ENCODE measurements around the gene ACOT9.
"Not testable (repeated sequence)": the region's sequence is repeated elsewhere in the genome, so short reads cannot be mapped to it uniquely, and the experiment has no call there.

The ACOT9 gene

DNA sequence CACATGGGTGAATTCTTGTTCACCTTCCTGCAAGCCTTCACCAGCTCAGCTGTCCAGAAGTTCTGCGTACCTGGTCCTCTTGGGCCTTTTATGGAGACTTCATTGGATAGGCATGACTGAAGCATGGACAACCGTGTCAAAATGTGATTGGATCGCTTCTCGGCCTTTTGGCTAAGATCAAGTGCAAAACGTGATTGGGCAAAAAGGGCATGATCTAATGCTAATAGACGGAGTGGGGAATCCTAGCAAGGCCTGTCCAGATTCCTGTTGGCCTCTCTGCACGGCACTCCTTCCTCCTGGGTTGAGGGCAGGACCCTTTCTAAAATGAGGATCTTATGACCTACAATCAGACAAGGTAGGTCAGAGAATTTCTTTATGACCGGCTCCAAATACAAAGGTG, 50.9 kb downstream of the ACOT9 start:
- no peak for DNase-seq

DNA sequence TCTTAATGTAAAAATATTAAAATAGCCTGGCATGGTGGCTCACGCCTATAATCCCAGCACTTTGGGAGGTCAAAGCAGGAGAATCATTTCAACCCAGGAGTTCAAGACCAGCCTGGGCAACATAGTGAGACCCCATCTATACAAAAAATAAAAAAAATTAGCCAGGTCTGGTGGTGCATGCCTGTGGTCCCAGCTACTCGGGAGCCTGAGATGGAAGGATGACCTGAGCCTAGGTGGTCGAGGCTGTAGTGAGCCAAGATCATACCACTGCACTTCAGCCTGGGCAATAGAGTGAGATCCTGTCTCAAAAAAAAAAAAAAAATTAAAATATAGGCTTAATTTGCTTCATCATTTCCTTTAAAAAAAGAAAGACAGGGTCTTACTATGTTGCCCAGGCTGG, 66.6 kb downstream of the ACOT9 start:
- DNase-seq, result not testable (repeated sequence)

DNA sequence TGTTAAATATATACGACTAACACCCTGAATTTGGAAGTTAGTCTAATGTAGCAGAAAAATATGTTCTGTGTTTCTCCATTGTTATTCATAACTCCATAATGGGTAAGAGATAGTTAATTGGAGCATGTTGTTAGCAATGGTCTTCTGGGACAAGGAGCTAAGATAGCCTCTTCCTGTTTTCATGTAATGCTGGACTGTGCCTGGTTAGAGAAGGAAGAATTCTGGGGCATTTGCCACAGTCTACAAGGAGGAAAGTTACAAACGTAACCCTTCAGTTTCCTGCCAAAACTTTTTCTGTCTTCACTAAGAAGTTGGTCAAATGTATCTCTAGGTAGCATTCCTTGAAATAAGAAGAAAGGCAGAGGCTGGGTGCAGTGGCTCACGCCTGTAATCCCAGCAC, 70.0 kb downstream of the ACOT9 start:
- no peak for DNase-seq

DNA sequence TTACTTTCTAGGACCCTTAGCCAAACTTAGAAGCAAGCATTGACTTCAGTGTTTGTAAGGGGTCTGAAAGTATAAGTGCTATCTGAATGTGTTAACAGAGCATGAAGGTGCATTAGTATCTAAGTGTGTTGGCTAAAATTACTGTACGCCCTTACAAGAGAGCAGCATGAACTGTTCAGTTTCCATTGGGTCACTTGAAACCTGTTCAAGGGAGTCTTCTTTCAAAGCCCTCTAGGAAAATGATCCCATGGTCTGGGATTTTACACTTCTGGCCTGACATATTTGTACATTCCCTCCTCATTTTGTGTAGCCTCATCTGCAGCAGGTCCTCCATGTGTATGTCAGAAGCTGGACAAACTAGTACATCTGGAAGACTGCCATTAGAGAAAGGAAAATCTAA, 72.5 kb downstream of the ACOT9 start:
- DNase-seq, result no peak

DNA sequence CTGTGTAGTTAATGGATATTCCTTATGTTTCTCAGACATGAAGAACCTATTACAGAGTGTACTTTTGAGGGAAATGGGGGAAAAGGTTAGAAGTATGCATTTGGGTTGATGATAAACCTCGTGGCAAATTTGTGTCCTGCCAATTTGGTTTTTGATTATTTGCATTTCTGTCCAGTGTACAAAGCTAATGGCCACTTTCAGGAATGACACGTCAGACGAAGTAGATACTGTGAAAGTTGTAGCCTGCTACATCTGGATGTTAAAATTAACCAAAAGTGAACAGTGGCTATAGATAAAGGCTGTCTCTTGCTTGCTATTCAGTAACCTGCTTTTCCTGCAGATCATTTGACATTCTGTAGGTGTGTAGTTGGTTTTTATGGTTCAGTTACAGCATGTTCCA, 74.7 kb downstream of the ACOT9 start:
- DNase-seq, result no peak

DNA sequence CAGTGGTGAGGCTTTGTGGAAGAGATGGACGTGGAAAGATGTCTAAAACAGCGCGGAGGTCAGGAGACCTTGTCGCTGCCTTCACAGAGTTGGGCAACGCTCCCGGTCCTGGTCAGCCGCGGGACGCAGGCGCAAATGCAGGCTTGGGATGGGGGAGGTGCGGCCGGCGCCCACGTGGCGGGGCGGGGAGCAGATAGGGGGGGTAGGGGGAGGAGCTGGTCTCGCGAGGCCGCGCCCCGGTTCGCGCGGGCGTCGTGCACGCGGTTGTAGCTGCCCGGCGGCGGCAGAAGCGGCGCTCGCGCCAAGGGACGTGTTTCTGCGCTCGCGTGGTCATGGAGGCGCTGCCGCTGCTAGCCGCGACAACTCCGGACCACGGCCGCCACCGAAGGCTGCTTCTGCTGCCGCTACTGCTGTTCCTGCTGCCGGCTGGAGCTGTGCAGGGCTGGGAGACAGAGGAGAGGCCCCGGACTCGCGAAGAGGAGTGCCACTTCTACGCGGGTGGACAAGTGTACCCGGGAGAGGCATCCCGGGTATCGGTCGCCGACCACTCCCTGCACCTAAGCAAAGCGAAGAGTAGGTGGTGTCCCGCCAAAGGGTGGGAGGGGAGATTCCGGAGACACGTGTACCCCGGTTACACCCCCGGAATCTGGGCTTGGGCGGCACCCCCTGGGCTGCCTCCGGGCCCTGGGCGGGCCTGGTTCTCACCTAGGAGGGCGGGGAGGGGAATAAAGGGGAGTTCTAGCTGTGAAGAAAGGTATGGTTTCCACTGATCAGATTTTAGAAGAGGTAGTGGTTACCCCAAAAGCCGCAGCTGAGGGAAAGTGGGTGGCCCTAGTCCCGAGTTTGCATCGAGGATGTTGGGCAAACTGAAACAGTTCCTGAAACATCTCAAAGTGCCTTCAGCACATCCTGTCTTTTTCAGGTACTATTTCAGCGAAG, 75.6 kb downstream of the ACOT9 start, which contains the start of gene PRDX4:
Gene PRDX4, plus strand, starts transcription at position 255 of the 939 bp plus-strand sequence. Its CDS starts 78 bp downstream, at position 333.
- peak; percentile 83 for DNase-seq

DNA sequence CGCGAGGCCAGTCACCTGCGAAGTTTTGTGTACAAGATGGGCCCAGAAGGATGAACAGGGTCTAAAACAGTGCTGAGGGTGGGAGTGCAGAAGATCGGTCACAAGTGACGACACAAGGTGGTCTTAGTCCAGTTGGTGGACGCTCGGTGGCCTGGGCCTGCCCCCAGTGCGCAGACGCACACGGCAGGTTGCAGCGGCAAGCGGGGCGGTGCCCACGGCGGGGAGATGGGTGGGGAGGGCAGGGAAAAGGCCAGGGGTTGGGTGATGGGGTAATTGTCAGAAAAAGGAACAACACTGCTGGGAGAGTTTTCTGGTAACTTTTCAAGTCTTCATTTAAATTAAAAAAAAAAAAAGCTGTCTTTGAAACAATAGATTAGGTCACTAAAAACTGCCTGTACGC, 76.8 kb downstream of the ACOT9 start:
- DNase-seq, result no peak

DNA sequence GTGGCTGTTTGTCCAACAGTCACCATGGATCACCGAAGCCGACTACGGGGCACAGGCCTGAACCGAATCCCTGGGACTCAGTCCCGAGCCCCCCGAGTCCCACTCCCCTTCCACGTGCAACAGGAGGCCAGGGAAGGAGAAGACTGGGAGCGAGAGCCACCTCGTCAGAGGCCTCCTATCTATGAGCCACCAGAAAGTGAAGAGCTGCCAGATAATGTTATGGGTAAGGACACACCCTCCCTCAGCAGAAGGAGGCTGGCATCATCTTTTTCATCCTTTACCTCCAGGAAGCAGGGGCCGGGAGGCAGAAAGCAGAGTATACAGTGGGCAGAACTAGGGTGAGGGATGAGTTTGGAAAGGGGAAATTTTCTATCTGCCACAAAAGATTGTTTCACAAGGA, 78.6 kb downstream of the ACOT9 start:
- no peak for DNase-seq

DNA sequence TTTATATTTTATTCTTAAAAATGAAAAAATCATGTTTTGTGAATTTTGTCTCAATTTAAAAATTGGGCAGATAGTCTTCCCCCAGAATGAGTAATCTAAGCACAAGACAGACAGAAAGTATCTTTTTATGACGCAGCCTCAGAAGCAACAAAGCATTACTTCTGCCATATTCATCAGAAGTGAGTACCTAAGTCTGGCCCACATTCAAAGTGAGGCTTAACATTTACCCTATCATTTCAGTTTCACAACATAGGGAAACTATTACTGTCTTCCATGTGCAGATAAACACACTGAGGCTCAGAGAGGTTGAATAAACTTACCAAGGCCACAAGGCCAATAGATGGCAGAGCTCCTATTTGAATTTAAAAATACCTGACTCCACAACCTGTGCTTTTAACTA, 80.2 kb downstream of the ACOT9 start:
- DNase-seq, result peak; percentile 30

DNA sequence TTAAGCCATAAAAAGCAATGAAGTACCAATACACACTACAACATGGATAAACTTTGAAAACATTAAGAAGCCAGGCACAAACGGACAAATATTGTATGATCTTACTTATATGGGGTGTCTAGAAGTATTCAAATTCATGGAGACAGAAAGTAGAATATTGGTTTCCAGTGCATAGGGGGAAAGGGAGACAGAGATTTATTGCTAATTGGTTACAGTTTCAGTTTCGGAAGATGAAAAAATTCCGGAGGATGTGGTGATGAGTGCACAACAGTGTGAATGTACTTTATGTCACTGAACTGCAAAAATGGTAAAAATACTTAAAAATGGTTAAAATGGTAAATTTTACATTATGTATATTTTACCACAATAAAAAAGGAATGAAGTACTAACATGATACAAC, 80.9 kb downstream of the ACOT9 start:
- DNase-seq, result peak; percentile 16

DNA sequence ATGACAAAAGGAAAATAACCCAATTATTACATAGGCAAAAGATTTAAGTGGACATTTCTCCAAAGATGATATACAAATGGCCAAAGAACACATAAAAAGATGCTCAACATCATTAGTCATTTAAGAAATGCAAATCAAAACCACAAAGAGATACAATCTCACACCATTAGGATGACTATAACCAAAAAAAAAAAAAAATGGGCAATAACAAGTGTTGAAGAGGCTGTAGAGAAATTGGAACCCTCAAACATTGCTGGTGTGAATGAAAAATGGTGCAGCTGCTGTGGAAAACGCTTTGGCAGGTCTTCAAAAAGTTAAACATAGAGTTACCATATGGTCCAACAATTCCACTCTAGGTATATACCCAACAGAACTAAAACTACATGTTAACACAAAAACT, 81.4 kb downstream of the ACOT9 start:
- DNase-seq, result peak; percentile 35

DNA sequence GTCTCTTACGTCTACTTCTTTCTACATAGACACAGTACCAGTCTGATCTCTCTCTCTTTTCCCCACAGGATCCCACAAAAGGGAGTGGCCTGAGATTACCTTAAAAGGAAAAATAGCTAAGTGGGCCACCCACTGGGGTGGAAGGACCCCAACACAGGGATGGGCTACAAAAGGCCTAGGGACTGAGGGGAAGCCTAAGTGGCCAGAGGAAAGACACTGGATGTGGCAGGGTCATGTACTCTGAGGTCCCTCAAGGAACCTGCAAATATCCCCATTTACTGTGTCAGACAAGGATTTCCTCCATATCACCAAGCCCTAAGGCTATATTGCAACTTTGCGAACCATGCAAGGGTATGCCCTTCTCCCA, 82.3 kb downstream of the ACOT9 start:
- DNase-seq, result no peak

DNA sequence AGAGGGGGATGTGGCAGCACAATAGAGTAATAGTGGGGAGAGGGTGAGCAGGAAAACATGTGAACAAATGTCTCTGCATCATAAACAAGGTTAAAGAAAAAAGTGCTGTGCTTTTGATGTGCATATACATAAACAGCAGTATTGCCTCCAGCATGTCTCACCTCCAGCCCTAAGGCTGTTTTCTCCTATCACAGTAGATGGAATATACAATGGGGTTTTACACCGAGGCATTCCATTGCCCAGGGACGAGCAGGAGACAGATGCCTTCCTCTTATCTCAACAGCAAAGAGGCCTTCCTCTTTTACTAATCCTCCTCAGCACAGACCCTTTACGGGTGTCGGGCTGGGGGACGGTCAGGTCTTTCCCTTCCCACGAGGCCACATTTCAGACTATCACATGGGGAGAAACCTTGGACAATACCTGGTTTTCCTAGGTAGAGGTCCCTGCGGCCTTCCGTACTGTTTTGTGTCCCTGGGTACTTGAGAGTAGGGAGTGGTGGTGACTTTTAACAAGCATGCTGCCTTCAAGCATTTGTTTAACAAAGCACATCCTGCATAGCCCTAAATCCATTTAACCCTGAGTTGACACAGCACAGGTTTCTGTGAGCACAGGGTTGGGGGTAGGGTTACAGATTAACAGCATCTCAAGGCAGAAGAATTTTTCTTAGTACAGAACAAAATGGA, 82.9 kb downstream of the ACOT9 start:
- not testable (repeated sequence) for DNase-seq

DNA sequence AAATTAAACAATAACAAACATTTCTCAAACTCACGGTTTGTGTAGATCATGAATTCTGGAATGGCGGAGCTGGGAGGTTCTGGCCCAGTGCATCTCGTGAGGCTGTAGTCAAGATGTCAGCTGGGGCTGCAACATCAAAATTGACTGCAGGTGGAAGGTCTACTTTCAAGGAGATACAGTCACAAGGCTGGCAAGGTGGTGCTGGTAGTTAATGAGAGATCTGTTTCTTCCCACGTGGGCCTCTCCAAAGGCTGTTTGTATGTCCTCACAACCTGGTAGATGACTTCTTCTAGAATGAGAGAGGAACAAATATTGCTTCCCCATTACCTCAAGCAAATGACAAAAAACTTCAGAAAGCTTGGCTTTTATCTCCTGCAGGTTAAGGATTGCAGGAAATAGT, 83.7 kb downstream of the ACOT9 start:
- no peak for DNase-seq

DNA sequence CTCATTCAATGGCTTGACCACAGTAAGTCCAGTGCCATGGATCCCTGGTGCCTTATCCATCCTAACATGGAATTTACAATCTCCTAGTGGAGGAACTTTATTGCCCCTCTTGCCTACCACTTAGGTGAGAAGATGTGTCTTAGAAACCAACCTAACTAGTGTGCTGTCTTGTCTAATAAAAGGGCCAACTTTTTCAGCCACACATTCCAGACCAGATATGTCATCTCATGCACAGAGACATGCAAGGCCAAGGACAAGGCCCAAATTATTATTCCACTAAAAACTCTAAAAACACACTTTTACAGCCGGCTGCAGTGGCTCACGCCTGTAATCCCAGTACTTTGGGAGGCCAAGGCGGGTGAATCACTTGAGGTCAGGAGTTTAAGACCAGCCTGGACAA, 86.4 kb downstream of the ACOT9 start:
- peak; percentile 50 for DNase-seq

DNA sequence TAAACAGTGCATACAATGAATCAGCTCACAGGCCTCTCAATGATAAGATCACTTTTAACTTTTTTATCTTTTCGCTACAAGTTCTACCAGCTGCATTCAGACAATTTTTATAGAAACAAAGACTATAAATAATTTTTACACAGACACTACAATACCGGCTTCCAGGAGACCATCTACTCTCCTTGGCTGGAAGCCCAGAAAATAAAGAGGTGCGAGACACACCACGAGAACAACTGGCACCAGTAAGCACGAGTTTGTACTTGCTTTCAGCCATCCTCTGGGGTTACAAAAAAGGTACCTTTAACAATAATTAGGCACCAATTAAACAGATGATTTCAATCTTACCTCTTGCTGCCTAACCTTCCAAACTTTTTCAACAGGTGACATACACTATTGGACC, 87.0 kb downstream of the ACOT9 start:
- no peak for DNase-seq

Measured in EL (cell line).